Activated CD8-positive, alpha-beta memory T cell treated with anti-CD3 and anti-CD28 coated beads, Interleukin-2, amount 50 U/mL, for 4 hours (primary cell): Measurements from ENCODE around the gene RFX4.
"Not testable (repeated sequence)": the region's sequence is repeated elsewhere in the genome, so short reads cannot be mapped to it uniquely, and the experiment has no call there.

Experiments used
- DNase-seq: peaks from one replicate; pipeline ENCODE4 v3.0.0-alpha.2; 2020

Gene RFX4

GRCh38 chr12:106692896-106693820, 110.4 kb downstream of the RFX4 start:
- no peak for DNase-seq

DNA sequence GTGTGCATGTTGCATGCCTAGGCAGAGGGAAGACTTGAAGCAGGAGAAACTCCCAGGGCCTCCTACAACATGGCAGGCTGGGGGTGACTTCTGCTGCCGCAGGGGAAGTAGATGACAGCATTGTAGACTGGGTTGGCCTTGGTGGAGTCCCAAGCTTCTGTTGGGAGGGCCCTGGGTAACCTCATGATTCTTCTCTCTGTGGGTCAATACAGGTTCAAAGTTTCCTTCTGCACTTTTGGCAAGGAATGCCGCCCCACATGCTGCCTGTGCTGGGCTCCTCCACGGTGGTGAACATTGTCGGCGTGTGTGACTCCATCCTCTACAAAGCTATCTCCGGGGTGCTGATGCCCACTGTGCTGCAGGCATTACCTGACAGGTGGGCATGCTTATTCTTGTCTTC, 113.3 kb downstream of the RFX4 start:
- no peak for DNase-seq

DNA sequence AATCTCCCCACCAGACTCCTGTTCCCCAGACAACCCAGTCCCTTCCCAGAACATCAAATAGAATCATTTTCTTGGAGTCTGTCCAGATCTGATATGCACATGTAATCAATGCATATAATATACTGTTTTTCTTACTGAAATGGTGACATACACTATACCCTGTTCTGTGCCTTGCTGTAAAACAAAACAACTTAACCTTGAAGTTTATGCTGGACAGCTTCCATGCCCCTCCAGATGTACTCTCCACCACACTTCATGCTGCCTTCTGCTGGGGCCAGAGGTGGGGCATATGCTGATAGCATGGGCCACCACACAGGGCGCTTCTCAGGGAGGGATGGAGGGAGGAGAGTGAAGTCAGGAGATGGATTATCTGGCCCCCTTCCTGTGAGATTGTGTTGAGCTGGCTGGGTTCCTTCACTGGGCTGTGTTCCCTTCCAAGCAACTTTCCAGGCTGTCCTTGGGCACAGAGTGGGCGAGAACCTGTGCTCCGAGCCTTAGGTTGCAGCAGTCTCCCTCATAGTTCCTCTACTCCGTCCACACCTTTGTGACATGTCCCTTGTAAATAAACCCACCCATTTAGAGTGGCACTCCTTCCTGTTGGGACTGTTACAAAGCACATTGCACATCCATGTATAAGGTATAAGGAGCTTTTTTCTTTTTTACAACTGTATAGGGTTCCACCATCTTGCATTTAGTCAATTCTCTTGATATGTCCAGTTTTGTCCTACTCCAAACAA, 114.0 kb downstream of the RFX4 start:
- no peak for DNase-seq

DNA sequence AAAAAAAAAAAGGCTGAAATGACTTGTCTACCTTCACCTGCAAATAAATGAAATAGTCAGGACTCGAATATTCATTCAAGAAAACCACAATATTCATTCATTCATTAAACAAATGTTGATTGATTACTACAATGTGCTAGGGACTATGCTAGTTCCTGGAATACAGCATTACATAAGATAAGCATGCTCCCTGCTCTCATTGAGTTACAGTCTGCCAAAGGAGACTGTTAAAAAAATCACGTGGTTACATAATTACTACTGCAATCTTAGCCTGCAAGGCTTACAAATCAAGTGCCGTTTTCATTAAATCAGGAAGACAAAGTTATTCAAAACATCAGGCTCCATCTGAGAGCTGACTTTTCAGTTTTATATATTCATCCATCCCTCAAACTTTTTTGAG, 121.3 kb downstream of the RFX4 start:
- no peak for DNase-seq

DNA sequence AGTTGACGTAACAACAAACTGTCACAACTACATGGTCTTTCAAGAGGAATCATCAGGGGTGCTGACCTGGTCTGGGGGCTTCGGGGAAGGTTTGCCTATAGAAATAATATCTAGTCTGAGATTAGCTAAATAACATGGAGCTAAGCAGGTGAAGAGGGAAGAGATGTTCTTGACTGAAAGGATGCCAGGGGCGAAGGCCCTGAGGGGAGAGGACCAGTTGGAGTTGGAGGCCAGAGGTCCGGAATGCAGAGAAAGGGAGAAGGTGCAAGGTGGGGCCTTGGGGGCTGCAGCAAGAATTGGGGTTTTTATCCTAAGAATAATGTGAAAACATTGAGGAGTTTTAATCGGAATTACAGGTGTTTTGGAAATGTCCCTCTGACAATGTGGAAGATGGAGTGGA, 123.2 kb downstream of the RFX4 start:
- DNase-seq, result no peak

- no peak for DNase-seq
Observed at GRCh38 chr12:106709068-106709511, 126.3 kb downstream of the RFX4 start.

- DNase-seq, result no peak
Observed at GRCh38 chr12:106710143-106710893, 127.5 kb downstream of the RFX4 start.

- DNase-seq, result no peak
Observed at GRCh38 chr12:106711316-106711715, 128.5 kb downstream of the RFX4 start.

DNA sequence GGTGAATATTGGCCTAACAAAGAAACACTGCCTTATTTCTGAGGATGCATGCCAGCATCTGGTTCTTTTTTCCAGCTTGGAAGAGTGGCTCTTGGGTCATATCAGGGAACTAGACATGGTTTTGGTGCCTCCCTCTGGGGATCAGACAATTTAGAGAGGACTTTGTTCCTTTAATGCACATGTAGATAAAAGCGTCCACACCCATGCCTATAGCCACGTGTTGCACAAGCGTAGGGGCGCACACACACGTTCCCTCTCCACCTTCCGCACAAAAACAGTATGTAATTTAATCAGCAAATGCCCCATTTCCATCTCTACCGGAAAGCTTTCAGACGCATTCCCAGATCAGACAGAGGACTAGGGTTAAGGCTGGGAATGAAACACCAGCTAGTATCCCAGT, 130.0 kb downstream of the RFX4 start:
- DNase-seq, result no peak

GRCh38 chr12:106714926-106715325, 132.1 kb downstream of the RFX4 start:
- no peak for DNase-seq

DNA sequence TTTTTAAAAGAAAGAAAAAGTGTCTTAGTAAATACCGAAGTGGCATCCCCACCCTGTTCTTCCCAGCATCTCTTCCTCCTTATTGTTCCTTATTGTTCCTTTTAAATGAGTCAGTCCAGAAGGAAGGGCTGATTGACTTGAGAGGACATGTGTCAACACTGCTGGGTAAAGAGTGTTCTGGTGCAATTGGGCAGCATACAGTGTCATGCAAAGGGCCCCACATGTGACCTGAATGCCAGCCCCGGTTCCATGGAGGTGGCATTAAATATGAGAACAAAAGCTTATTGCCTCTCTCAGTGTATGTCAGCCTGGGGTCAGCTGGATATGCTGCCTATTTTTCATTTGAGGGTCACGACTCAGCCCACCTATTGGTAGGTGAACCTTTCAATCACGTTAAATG, 132.8 kb downstream of the RFX4 start:
- DNase-seq, result no peak

GRCh38 chr12:106717673-106718072, 134.9 kb downstream of the RFX4 start:
- DNase-seq, result no peak

DNA sequence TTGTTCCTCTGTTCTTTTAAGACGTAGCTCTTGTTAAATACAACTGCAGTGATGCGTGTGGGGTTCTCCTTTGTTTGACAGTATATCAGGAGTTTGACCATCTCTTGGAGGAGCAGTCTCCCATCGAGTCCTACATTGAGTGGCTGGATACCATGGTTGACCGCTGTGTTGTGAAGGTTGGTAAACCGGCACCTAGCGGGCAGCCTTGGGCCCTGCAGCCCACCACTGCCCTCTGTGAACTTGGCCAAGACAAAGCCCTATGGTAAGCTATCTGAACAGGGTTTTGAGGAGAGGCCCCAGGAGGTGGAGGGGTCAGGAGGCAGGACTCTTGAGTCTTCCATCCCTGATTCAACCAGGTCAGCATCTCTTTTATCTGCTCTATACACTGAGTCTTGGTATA, 137.1 kb downstream of the RFX4 start:
- DNase-seq, result no peak

DNA sequence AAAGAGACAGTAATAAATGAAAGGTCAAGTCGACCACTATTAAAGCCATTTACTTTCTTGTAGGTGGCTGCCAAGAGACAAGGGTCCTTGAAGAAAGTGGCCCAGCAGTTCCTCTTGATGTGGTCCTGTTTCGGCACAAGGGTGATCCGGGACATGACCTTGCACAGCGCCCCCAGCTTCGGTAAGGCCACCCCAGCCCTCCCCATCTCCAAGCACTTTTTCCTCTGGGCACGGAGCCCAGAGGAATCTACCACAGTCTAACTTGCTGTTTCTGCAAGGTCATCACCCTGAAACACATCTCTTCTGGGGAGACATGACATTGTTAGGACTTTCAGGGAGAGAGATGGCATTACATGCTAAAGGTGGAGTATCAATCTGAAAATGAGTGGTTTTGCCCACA, 137.9 kb downstream of the RFX4 start:
- no peak for DNase-seq

- no peak for DNase-seq
Observed at GRCh38 chr12:106721915-106722314, 139.1 kb downstream of the RFX4 start.

DNA sequence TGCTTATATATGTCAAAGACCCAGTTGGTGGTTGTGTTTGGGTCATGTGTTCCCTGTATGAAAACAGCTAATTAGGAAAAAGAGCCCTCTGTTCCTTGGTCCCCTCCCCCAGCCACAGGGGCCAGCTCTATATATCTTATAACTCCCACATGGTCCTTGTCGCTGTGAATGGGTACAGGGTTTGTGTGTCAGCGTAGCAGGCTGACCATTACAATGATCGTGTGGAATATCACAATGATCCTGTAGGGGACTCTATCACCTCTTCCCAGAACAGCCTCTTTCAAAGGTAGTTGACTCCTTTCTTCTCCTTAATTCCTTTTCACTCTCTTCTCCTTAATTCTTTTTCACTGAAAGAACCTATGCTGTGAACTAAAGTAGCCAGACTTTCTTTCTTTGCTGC, 140.0 kb downstream of the RFX4 start:
- no peak for DNase-seq

DNA sequence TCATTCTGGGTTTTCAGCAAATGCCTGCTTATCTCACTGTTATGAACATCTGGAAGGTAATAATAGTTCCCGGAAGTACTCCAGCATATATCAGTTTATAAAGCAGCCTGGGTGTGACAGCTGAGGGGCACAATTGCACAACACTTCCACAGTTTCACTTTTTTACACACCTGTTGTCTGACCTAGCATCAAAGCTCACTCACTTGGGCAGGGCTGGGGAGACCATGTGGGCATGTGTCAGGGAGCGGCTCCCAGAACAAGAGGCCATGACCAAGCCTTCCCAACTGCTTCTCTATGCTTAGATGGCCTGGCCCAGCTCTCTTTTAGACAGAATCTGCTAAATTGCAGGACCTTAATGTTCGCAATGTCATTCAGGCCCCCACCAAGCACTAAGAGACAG, 140.6 kb downstream of the RFX4 start:
- DNase-seq, result no peak

GRCh38 chr12:106724116-106724515, 141.3 kb downstream of the RFX4 start:
- DNase-seq, result no peak

DNA sequence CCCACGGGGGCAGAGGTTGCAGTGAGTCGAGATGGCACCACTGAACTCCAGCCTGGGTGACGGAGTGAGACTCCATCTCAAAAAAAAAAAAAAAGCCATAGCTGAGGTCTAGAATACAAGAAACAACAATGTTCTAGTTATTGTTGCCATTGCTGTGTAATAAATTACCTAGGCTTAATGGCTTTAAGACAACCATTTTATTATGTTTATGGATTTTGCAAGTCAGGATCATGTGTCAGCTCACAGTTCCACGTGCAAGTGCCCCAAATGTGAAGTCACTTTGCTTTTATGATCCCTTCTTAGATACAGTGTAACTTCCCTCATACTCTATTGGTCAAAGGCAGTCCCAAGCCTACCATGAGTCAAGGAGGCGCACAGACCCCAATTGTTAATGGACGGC, 142.1 kb downstream of the RFX4 start:
- DNase-seq, result no peak

DNA sequence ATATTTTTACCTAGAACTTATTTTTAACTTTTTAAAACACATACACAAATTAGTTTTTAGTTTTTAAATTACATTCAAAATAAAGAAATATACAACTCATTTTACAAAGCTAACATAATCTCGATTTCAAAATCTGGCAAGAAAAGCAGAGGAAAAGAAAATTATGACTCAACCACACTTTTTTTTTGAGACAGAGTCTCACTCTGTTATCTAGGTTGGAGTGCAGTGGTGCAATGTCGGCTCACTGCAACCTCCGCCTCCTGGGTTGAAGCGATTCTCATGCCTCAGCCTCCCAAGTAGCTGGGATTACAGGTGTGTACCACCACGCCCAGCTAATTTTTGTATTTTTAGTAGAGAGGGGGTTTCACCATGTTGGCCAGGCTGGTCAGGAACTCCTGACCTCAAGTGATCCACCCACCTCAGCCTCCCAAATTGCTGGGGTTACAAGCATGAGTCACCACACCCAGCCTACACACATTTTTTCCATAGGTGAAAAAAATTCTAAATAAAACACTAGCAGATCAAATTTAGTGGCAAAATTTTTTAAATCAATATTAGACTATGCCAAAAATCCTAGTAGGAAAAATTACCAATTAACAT, 143.9 kb downstream of the RFX4 start:
- DNase-seq, result not testable (repeated sequence)

DNA sequence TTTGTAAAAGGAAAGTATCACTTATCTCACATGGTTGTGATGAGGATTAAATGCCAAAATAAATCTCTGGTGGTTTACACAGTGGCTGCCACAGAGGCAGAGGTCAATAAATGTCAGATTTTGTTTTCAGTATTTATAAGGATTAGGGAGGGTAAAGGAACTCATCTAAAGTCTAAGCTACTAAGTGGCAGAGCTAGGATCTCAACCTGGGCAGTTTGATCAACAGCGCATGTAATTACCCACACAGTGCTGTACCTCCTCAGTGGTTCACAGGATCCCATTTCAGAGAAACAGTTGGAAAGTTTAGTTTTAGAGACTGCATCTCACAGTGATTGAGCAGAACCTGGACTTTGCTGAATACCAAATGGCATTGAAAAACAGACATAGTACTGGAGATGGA, 146.8 kb downstream of the RFX4 start:
- no peak for DNase-seq

DNA sequence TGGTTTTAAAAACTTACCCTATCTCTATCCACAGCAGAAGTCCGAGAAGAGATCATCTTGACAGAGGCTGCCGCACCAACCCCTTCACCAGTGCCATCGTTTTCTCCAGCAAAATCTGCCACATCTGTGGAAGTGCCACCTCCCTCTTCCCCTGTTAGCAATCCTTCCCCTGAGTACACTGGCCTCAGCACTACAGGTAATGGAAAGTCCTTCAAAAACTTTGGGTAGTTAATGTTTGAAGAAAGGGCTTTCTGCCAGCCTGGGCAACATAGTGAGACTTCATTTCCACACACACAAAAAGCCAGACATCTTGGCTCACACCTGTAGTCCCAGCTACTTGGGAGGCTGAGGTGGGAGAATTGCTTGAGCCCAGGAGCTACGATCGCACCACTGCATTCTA, 150.1 kb downstream of the RFX4 start:
- DNase-seq, result no peak

DNA sequence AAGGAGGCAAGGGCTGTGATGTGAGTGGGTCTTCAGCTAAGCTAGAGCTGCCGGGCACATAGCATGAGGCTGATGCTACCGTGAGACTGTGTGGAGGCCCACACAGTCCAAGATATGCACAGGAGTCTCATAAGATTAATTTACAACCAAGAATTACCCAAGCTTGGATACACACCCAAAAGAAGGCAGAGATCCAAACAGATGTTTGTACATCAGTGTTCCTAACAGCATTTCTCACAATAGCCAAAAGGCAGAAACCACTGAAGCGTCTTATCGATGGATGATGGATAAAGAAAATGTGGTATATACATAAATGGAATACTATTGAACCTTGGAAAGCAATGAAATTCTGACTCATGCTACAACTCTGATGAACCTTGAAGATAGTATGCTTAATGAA, 150.9 kb downstream of the RFX4 start:
- no peak for DNase-seq
